Measurements from ENCODE around the gene ACCS.

DNA sequence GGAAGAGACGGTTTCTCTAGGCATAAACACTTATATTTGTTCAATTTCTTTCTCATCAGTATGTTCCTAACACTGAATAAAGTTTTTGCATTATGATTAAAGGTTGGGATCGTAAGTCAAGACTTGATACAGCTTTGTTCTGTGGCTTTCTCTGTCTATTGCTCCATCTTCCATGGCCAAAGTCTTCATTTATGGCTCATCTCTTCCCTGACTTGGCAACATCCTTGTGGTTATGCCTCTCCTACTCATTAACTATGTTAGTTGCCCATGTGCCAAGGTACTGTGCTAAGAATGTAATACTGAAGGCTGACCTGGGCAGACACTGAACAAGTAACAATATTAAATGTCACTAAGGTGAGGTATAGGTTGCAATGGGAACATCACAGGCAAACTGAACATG lies 19.9 kb upstream of the ACCS start:
- TF ChIP-seq POLR2A (IDR thresholded peaks at IDR 0.05; ENCODE audit: low read depth, low read length) (no peak), RAD21 (IDR thresholded peaks at IDR 0.05; ENCODE audit: low read length) (no peak), MAFK (IDR thresholded peaks at IDR 0.05; ENCODE audit: low read depth, low read length) (no peak), MAZ (IDR thresholded peaks at IDR 0.05; ENCODE audit: borderline replicate concordance, low read depth, low read length) (no peak), RCOR1 (IDR thresholded peaks at IDR 0.05; ENCODE audit: insufficient replicate concordance, low read length) (no peak), SMC3 (IDR thresholded peaks at IDR 0.05; ENCODE audit: low read depth, low read length) (no peak), BHLHE40 (IDR thresholded peaks at IDR 0.05; ENCODE audit: low read depth, low read length) (no peak)
- TF ChIP-seq, protein P1, sequence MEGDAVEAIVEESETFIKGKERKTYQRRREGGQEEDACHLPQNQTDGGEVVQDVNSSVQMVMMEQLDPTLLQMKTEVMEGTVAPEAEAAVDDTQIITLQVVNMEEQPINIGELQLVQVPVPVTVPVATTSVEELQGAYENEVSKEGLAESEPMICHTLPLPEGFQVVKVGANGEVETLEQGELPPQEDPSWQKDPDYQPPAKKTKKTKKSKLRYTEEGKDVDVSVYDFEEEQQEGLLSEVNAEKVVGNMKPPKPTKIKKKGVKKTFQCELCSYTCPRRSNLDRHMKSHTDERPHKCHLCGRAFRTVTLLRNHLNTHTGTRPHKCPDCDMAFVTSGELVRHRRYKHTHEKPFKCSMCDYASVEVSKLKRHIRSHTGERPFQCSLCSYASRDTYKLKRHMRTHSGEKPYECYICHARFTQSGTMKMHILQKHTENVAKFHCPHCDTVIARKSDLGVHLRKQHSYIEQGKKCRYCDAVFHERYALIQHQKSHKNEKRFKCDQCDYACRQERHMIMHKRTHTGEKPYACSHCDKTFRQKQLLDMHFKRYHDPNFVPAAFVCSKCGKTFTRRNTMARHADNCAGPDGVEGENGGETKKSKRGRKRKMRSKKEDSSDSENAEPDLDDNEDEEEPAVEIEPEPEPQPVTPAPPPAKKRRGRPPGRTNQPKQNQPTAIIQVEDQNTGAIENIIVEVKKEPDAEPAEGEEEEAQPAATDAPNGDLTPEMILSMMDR (conservative IDR thresholded peaks at IDR 0.05; ENCODE audit: low read depth, low read length) = no peak

All from IMR-90 (cell line).